Psoas muscle (tissue), 8 donors: Measurements from ENCODE around the gene SPDYC. TPM values are rescaled to one million over a fixed set of nuclear protein-coding genes. Genes with fewer than 3 reads are reported as not detected.

Experiments
- ATAC-seq, 4 donors: fragments of 200-7000 bp; cut with Tn5 transposase; one replicate each; pipeline ENCODE4 v1.9.1; 2020; ENCODE audit warnings: moderate library complexity in 3 of 4, mild to moderate bottlenecking in 2 of 4
- DNase-seq, 2 donors: peaks; one replicate each; pipeline ENCODE4 v3.0.0-alpha.2; 2020
- H3K27ac ChIP-seq: fragments of 200-600 bp; one replicate; pipeline ENCODE4 v1.8.0; 2022
- H3K27me3 ChIP-seq, 3 donors: fragments of 200-600 bp in 1 of 3; one replicate each; pipeline versions ENCODE4 v1.6.1 to v1.8.0; 2013 to 2022; ENCODE audit warnings: low read length in 2 of 3, mild to moderate bottlenecking in 2 of 3, moderate library complexity in 1 of 3; ENCODE audit not compliant: insufficient read depth in 3 of 3
- H3K36me3 ChIP-seq, 2 donors: fragments of 200-600 bp in 1 of 2; one replicate each; pipeline versions ENCODE4 v1.6.1 to v1.8.0; 2013 to 2022; ENCODE audit warnings: low read depth in 1 of 2, mild to moderate bottlenecking in 1 of 2, moderate library complexity in 1 of 2; ENCODE audit not compliant: insufficient read depth in 1 of 2
- H3K4me1 ChIP-seq: fragments of 200-600 bp; one replicate; pipeline ENCODE4 v1.8.0; 2022
- H3K4me3 ChIP-seq: fragments of 200-600 bp; one replicate; pipeline ENCODE4 v1.8.0; 2022; ENCODE audit warnings: mild to moderate bottlenecking
- H3K9me3 ChIP-seq: fragments of 200-600 bp; one replicate; pipeline ENCODE4 v1.8.0; 2022
- CTCF ChIP-seq: fragments of 200-600 bp; IDR thresholded peaks from one replicate; pipeline ENCODE4 v1.8.0; 2022; ENCODE audit warnings: antibody characterized with exemption
- WGBS, 3 donors: extraction: QIAGEN DNeasy Blood & Tissue Kit; methylation state at CpG; one replicate each; pipeline versions ENCODE4 v1.1.6 to v1.1.7; 2013; 5-methylcytosine and 5-hydroxymethylcytosine counted together
- intact Hi-C, 2 donors: fragments of 100-400 bp; cut with DNase I; formaldehyde crosslinking; loops; one replicate each; pipeline versions ENCODE4 v1.11.0 to v1.14.2; 2022
- polyA plus RNA-seq, 3 donors: library from polyadenylated mRNA; stranded (reverse); fragments of 200-250 nt; gene quantifications; one replicate each; pipeline ENCODE4 v1.2.3, GENCODE V29; 2013
- total RNA-seq, 4 donors: library from RNA; stranded (reverse); fragmentation: NEBNext Ultra II Directional in 2 of 4; extraction: Animal tissue kit (Norgen Biotek cat#: 25700) in 2 of 4; gene quantifications; one replicate each; pipeline versions ENCODE4 v1.2.1 to v1.2.4, GENCODE V29; 2021 to 2023
- donor health status: healthy with polysubstance abuse.
- donor health status: DM: no; HTN: no; CAD: no; lungs with moderate emphysema.
- donor health status: Bipolar disorder and iron deficiency.
- donor health status: healthy.
- donor health status: DM: yes; HTN: yes; CAD: no.
- donor health status: DM: no; HTN: no; CAD: no.
- donor health status: DM: no; HTN: no; CAD: no.
- donor health status: DM: yes; HTN: yes; CAD: no.

Gene SPDYC
- total and polyA plus RNA-seq, 7 donors: not detected

- intact Hi-C loops: no loop called here
Observed at GRCh38 chr11:65210748-65211147, 40.7 kb downstream of the SPDYC start.

GRCh38 chr11:65211293-65212105 lies 41.5 kb downstream of the SPDYC start:
- Histone ChIP-seq H3K9me3 (no peaks in the 10 kb centered on the region), H3K27me3 (no peaks in the 10 kb centered on the region), H3K4me3 (no peak overlapping the region), H3K4me1 (no peaks in the 10 kb centered on the region), H3K36me3 (peaks cover 0 to 57% of the 10 kb centered on the region in 2 donors), H3K27ac (no peak overlapping the region)
- DNase-seq (no peak), ATAC-seq (no peak)
- intact Hi-C loops: no loop called here
- TF ChIP-seq CTCF: no peak
- WGBS, 3 donors: 73 to 79% (median 75%) methylated on average over 29 of the region's 29 CpGs

More at GRCh38 chr11:65210748-65211147, 40.7 kb downstream of the SPDYC start:
- H3K4me3 ChIP-seq: no peak overlapping the region
- 79 to 86% (median 82%) methylated on average over 4 of the region's 4 CpGs for WGBS, 3 donors
- no peak for DNase-seq
- no peaks in the 10 kb centered on the region for H3K4me1 ChIP-seq
- no peak for TF ChIP-seq CTCF
- H3K27me3 ChIP-seq: no peaks in the 10 kb centered on the region
- H3K9me3 ChIP-seq: no peaks in the 10 kb centered on the region
- H3K27ac ChIP-seq: no peak overlapping the region
- peaks cover 0 to 64% of the 10 kb centered on the region in 2 donors for H3K36me3 ChIP-seq
- ATAC-seq: no peak

- no peak for ATAC-seq
- DNase-seq: no peak
- Histone ChIP-seq H3K27me3 (no peaks in the 10 kb centered on the region), H3K36me3 (peaks cover 0 to 48% of the 10 kb centered on the region in 2 donors), H3K4me1 (no peaks in the 10 kb centered on the region), H3K9me3 (no peaks in the 10 kb centered on the region), H3K4me3 (no peak overlapping the region), H3K27ac (no peak overlapping the region)
- WGBS, 3 donors: 73 to 75% (median 74%) methylated on average over 13 of the region's 13 CpGs
- TF ChIP-seq CTCF: no peak
- intact Hi-C loops: no loop called here
Observed at GRCh38 chr11:65212226-65212801, 42.3 kb downstream of the SPDYC start.

- Histone ChIP-seq H3K4me3 (no peak overlapping the region), H3K27ac (no peak overlapping the region), H3K9me3 (no peaks in the 10 kb centered on the region), H3K27me3 (no peaks in the 10 kb centered on the region), H3K4me1 (no peaks in the 10 kb centered on the region), H3K36me3 (peaks cover 0 to 36% of the 10 kb centered on the region in 2 donors)
- WGBS, 3 donors: 50 to 58% (median 54%) methylated on average over 22 to 26 of the region's 26 CpGs
- TF ChIP-seq CTCF: no peak
- ATAC-seq (peak in 3 of 4 donors; percentile 5 to 33 (median 15)), DNase-seq (no peak)
- intact Hi-C loops: no loop called here
Observed at GRCh38 chr11:65213322-65214211, 43.5 kb downstream of the SPDYC start.
